Activated T-helper 9 cell treated with anti-CD3 and anti-CD28 coated beads, Interleukin-2, amount 50 U/mL, for 16 hours (primary cell): ENCODE measurements around the gene AKNAD1.

Experiments used
- DNase-seq: peaks from one replicate; pipeline ENCODE4 v3.0.0-alpha.2; 2020; ENCODE audit warnings: low read depth

The AKNAD1 gene

DNA sequence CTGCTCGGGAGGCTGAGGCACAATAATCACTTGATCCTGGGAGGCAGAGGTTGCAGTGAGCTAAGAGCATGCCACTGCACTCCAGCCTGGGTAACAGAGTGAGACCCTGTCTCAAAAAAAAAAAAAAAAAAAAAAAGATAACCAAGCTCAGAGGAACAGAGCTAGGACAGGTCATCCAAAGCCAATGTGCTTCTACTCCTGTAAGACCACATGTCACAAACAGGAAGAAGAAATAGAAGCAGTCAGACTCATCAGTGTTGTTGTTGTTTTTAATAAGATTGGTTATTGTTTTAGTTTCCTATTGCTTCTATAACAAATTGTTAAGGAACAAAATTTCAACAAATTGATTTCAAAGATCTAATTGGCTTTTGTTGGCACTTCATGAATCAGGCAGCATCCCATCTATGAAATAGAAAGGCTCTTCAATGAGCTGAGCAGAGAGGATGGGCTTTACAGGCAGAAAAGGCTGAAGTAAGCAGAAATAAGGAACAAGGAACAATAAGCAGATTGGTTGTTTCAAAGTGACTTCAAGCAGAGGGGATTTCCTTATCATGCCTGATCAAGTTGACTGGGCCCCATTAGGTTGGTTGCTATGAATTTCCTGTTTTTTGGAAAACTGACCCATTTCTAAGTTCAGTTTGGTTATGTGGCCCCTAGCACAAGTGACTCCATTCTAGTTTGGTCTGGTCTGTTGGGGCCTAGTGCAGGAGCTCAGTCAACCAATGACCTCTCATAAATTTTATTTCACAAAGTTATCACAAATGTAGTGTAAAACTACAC is 6.0 kb upstream of the AKNAD1 start:
- DNase-seq: no peak

DNA sequence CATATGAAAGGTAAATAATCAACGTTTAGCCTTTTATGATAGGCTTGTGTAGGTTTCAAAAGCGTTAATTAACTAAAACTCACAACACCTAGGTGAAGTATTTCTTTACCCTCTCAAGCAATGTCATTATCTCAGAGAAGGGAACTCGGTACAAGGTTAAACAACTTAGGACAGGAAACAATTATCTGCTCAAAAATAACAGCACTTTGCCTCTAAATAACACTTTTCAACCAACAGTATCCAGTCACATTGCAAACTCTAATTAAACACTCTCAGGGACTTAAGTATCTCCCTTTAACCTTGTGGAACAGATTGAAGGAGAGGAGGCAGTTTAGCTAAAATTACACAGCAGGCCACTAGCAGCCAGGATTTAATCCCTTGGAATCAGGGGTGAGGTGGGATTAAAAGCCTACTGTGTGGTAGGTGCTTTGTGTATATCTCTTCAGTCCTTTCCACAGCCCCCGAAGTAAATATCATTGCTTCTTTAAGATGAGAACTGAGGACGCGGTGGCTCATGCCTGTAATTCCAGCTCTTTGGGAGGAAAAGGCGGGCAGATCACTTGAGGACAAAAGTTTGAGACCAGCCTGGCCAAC is 5.2 kb upstream of the AKNAD1 start:
- no peak for DNase-seq

GRCh38 chr1:108861566-108861965 is 4.7 kb upstream of the AKNAD1 start:
- no peak for DNase-seq

GRCh38 chr1:108860190-108860907 is 3.5 kb upstream of the AKNAD1 start:
- DNase-seq: no peak

- no peak for DNase-seq
Measured at GRCh38 chr1:108858230-108858950, 1.5 kb upstream of the AKNAD1 start.

- DNase-seq: no peak
Measured at GRCh38 chr1:108854221-108855019, 2.5 kb downstream of the AKNAD1 start.

- no peak for DNase-seq
Measured at GRCh38 chr1:108852221-108852975, 4.5 kb downstream of the AKNAD1 start.

- DNase-seq: no peak
Measured at GRCh38 chr1:108851567-108851966, 5.3 kb downstream of the AKNAD1 start.

DNA sequence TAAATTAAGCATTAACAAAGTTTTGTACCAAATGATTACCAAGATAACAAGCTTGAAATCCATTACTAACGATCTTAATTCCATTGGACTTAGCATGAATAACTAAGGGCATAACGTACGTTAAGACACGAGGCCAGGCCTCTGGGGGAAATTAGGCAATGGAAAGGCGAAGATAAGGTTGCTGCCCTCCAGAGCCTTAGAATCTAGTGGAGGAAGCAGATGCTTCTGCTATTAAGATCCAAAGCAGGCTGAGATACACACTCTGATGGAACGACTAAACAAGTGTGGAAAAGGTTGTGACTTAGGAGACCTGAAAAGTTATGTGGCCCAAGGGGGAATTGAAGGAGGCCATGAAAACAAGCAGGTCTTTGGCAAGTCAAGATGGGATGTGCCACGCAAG is 6.0 kb downstream of the AKNAD1 start:
- no peak for DNase-seq

DNA sequence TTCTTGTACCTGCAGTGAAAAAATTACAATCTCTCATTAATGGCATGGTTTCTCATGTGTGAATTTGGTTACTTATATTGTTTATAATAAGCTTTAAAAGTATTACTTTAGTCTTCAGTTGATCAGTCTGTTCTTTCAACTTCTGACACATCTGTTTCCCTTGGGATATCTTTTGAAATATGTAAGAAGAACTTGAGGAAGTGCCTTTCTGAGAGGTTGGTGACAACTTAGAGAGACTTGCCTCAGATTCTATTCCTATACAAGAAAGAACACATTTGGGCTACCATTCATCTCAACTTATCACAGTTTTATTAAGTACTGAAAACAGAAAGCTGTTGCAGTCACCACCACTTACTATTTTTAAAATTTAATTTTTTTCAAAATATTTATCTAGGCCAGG is 8.1 kb downstream of the AKNAD1 start:
- DNase-seq: no peak

DNA sequence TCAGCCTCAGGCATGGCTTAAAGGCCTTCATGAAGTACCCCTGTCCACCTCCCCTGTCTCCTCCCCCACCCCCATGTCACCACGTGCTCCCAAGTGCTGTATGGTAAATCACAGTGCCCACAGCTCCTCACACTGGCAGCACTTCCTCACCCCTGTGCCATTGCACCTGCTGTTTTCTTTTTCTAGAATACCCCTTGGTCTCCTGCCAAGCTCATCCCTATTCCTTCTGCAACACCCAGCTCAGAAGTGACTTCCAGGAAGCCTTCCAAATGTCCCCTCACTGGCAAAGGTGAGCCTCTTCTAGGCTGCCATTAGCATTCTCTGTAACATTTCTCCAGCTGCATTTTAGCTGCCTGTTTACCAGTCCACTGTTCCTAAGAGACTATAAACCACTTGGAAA is 9.4 kb downstream of the AKNAD1 start:
- DNase-seq: no peak

- no peak for DNase-seq
Measured at GRCh38 chr1:108845991-108846390, 10.9 kb downstream of the AKNAD1 start.

- no peak for DNase-seq
Measured at GRCh38 chr1:108845446-108845845, 11.4 kb downstream of the AKNAD1 start.

GRCh38 chr1:108843390-108844137 is 13.3 kb downstream of the AKNAD1 start:
- no peak for DNase-seq

DNA sequence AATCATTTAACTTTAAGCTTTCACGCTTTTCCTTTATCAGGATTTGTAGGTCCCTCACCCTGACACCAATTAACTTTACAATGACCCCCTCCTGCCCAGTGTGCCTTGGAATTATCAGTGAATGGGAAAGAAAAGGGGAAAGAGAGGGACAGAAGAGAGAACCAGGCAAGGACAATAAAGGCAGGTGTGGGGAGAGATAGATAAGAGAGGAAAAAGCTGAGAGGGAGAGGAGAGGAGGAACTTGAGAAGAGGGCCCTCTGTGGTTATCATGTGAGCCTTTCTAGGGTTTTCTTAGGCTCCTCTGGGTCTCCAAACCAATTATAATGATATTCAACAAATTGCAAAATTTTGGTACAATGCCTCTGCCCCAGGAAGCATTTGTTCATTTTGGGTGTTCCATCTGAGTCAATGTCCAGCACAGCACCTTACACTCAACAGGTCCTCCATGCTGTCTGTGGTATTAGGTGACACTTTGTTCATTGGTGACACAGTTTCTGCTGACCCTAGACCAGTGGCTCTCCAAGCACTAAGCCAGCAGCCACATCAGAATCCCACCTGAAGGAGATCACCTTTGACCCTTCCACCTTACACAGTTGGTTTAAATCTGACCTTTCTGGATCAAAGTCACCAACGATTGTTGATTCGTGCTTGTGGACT is 14.2 kb downstream of the AKNAD1 start:
- DNase-seq: no peak

- DNase-seq: no peak
Measured at GRCh38 chr1:108841703-108842102, 15.2 kb downstream of the AKNAD1 start.

DNA sequence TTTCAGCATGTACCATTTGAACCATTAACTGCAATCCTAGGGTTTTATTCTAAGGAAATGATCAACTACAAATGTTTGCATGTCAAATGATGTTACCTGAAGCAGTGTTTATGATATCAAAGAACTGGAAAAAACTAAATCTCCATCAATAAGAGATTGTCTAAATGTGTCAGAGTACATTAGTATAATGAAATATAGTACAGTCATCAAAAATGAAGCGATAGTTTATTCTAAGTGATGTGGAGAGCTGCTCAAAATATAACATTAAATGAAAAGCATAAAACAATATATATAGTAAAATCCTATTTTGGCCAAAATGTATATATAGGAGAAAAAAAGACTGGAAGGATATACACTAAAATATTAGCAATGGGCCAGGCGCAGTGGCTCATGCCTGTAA is 24.0 kb downstream of the AKNAD1 start:
- no peak for DNase-seq

DNA sequence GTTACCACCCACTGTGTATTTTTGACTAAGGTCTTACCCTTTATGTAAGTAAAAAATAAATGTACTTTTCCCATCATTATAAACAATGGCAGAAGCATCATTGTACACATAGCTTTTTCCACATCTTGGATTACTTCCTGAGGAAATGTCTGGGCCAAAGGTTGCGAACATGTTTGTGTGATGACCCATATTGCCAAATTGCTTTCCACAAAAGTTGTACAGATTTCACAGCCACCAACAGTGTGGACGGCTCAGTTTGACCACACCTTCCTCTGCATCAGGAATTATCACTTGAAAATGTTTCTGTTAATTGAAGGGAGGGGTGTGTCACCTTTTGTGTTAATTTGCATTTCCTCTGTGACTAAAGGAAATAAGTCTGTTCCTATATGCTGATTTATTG is 25.7 kb downstream of the AKNAD1 start:
- DNase-seq: no peak

DNA sequence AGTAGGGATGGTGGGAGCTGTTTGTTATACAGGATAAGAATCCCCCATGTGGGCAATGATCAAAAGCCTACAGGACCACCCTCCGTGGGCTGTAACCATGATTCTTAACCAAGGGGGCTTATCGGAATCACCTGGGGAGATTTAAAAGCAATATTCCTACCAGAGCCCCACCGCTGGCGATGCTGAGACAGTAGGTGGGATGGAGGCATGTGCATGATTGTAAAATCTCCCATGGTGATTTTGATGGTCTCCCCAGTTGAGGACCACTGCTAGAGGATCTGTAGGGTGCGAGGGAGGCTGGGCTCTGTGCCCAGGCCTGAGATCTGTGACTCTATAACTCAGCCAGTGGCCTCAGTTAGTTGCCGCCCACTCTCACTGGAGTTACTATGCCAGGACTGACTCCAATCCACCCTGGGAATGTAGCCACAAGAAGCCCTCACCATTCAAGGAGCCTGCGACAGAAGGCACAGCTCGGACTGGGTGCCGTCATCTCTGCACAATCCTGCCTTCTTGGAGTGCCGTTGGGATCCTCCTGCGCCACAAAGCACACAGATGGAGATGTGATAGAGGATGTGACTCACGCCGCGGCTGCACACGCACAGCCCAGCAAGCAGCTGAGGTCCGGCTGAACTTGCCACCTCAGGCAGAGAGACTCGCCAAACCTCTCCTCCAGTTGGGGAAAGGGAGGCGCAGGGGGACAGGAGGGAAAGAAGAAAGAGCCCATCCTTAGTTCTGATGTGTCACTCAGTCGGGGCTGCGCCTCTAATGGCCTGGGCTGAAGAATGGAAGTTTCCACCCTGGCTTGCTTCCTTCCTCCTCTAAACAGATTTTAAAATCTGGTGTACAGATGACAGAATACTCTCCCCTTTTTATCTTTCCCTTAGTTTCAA is 26.5 kb downstream of the AKNAD1 start:
- DNase-seq: no peak
